HG02973 (cell line): ENCODE results near the gene DNAH10.
"Not testable (repeated sequence)": the region's sequence is repeated elsewhere in the genome, so short reads cannot be mapped to it uniquely, and the experiment has no call there.

ENCODE experiments used
- ATAC-seq: cut with Tn5 transposase; IDR thresholded peaks from one replicate; pipeline ENCODE4 v1.9.1; 2021; ENCODE audit warnings: moderate library complexity; ENCODE audit not compliant: unreplicated experiment

DNAH10 gene

DNA sequence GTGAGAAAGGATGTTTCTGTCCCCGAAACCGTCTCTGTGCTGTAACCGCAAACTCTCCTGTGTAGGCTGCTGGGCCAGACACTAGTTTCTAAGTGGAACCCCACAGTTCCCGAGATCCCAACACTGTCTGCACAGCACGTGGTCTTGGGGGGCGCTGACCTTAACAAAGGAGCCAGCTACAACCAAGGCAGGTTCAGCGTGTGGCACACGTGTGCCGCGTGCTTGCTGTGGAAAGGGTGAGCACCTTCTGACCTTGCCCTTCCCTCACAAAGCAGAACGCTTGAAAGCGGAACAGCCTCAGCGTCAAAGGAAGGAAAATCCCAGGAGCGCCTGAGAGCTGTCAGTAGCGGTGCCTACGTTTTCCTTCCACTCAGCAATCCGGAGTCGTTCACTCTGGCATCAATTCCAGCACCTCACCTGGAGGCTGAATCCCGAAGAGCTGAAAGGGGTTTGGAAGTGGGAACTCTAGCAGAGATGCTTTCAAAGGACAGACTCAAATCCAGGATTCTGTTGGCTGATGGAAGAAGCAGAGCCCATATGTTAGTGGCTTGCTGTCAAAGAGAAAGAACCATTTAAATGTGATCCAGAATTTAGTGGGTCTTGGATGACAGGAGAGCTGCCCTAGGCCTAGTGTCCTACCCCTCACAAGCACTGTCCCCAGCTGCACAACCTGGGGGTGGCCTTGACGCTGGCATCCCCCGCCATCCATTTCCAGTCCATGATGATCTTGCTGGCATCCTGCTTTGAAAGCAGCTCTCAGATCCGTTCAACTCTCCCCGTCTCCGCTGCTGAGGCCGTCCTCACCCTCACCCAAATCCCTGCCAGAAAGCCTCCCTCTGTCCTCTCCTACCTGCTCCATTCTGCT is 183.4 kb downstream of the DNAH10 start:
- no peak for ATAC-seq

DNA sequence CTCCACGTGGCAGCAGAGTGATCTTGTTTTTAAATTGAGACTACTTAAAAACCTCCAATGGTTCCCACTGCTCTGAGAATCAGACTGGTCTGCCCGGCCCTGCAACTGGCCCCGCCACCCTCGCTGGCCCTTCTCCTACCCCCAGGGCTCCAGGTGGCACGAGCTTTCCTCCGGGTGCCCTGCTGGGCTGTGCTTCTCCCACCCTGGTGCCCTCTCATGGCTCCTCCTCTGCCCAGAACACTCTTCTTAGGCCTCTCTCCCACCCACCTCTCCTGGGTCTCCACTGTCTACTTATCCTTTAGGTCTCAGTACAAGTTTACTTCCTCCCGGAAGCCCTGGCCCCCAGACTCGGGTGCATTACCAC is 184.0 kb downstream of the DNAH10 start:
- no peak for ATAC-seq

DNA sequence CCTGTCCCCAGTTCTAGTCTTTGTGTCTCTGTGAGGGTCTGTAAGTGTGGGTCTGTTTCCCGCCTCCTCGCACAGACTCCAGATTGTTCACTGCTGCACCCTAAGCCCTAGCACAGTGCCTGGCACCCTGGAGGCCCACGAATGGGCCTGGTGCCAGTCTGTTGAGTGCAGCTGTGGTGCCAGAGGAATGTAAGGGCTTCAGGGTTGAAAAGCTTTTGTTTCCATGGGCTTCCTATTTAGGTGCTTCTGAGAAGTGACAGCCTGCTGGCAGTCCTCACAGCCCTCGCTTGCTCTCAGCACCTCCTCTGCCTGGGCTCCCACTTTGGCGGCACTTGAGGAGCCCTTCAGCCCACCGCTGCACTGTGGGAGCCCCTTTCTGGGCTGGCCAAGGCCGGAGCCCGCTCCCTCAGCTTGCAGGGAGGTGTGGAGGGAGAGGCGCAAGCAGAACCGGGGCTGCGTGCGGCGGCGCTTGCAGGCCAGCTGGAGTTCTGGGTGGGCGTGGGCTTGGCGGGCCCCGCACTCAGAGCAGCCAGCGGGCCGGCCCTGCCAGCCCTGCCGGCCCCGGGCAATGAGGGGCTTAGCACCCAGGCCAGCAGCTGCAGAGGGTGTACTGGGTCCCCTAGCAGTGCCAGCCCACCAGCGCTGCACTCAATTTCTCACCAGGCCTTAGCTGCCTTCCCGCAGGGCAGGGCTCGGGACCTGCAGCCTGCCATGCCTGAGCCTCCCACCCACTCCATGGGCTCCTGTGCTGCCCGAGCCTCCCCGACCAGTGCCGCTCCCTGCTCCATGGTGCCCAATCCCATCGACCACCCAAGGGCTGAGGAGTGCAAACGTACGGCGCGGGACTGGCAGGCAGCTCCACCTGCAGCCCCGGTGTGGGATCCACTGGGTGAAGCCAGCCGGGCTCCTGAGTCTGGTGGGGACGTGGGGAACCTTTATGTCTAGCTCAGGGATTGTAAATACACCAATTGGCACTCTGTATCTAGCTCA is 184.7 kb downstream of the DNAH10 start:
- not testable (repeated sequence) for ATAC-seq

DNA sequence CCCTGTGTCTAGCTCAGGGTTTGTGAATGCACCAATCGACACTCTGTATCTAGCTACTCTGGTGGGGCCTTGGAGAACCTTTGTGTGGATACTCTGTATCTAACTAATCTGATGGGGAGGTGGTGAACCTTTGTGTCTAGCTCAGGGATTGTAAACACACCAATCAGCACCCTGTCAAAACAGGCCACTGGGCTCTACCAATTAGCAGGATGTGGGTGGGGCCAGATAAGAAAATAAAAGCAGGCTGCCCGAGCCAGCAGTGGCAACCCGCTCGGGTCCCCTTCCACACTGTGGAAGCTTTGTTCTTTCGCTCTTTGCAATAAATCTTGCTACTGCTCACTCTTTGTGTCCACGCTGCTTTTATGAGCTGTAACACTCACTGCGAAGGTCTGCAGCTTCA is 185.4 kb downstream of the DNAH10 start:
- ATAC-seq, result not testable (repeated sequence)

DNA sequence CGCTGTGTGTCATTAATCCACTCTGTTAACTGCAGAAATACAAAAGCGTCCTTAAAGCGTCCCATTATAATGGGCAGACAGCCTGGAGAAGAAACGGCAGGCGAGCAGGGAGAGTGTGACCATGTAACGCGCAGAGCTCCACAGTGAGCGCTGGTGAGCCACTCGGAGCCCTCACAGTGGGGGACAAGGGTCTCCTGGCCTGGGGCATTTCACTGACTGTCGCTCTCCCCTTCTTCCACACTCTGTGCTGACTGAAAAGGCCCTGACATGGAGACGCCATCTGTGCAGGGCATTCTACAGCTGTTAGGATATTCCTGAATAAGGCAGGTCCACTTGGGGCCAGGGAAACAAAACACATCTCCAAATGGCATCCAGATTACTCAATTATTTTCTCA is 186.3 kb downstream of the DNAH10 start:
- ATAC-seq, result no peak

DNA sequence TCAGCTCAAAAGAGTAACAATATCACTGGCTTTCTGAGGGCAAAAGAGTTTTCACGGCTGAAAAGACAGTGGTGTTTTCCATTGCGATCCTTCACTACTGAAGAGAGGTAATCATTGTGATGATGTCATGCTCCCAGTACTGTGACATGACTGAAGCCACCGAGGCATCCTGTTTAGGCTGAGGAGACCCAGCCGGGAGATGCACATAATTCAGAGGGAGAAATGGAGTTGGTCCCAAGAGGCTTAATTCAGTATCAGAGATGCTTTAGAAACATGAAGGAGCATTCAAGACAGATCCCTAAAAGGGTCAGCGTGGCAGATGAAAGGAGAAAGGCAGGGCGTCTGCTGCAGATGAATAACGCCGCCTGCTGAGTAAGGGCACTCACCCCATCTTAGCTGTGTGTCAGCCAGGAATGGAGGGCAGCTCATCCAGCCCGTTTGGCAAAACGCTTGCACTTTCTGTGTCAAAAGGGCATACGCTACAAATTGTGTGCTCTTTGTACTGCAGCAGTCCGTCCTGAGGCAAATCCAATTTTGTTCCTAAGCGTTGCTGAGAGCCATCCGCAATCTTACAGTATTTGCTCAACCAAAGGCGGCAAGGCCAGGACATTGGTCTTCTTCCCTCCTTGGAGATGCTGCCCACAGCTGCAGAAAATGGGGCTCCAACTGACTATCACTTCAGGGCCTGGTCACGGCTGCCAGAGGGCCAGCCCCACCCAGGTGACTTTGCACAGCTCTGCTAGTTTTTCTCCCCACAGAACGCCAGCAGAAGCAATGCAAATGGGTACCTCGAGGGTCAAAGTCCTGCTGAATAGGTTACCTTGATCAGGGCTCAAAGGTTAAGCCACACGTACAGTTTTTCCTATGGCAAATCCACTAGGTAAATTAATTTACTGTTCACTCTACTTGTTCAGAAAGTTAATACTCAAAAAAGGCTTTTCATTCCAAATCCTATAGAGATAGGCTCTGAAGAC is 187.0 kb downstream of the DNAH10 start:
- ATAC-seq, result no peak

DNA sequence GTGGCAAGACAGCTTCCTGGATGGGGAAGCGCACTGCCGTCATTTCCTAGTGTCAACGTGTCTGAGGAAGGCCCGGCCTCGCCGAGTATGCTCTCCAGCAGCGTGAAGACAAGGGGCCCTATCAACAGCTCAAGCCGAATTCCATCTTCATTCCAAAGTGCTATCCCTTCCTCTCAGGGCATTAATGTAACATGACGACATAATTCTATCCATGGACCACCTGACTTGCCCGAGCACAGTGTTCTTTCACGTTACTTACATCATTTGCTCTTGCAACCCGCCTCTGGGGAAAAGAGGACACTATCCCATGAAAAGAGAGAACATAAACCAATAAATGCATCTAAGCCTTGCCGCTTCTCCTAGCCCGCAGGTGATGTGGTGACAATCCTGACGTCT is 187.7 kb downstream of the DNAH10 start:
- ATAC-seq, result no peak

DNA sequence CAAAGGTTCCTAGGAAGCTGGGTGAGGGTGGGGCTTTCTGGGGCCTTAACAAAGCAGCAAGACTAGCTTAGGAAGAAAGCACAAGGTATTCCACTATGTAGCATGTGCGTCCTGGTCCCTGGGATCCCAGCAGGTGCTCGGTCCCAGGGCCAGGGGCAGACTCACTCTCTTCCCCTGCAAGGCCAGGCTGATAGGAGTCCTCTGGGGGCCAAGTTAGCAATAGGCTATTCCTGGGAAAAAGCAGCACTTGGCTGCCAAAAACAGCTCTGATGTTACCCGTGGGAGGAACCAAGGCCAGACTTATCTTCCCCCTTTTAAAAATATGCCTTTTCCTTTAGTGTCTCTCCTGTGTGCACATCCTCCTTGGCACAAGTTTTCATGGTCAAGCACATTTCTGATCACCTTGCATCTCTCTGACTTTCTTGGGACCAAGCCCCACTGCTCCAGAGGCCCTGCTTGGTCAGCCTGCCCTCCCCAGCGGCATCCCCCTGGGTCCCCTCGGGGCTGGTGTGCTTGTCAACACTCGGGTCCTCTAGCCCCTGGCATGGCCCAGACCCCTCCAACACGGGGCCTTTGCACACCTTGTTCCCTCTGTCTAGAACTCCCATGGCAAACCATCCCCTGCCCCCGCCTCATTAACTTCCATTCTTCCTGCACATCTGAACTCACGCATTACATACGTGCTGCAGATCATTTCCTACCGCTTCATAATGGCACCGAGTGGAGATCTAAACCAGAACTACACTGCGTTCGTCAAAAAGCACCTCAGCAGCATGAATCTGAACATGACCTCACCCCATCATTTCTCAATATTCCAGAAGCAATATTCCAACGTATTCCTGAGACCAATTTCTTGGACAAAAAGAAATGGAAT is 188.6 kb downstream of the DNAH10 start:
- ATAC-seq, result no peak

DNA sequence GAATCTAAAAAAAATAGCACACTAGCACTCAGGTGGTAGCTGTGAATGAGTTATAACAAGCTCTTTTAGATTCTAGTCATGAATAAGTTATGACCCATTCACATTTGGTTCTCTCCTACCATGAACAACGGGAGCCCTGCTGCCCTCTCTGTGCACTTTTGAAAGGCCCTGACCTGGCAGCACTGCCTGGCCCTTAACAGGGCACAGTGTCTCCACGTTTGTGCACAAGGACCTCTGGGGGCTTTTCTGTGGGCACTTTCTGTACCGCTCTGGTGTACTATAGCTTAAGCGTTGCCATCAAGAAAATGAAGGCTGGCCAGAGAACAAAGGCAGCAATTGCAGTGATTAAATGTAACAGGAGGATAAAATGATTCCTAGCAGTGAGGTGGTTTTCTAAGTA is 189.4 kb downstream of the DNAH10 start:
- no peak for ATAC-seq

DNA sequence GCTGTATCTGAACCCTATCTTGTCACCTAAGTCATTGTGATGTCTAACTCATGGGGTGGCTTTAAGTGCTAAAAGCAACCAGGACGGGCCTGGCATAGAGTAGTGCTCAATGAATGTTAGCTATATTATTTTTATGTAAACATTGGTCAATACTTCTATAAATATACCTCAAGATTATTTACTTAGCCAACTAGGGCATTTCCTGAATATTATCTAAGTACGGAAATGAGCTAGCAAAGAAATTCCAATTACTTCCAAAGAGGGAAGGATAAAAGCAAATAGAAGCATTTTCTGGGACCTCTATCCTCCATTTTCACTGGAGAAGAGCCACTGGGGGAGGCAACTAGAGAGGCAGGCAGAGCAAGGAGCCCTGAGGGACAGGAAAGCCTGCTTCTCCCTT is 189.9 kb downstream of the DNAH10 start:
- no peak for ATAC-seq

DNA sequence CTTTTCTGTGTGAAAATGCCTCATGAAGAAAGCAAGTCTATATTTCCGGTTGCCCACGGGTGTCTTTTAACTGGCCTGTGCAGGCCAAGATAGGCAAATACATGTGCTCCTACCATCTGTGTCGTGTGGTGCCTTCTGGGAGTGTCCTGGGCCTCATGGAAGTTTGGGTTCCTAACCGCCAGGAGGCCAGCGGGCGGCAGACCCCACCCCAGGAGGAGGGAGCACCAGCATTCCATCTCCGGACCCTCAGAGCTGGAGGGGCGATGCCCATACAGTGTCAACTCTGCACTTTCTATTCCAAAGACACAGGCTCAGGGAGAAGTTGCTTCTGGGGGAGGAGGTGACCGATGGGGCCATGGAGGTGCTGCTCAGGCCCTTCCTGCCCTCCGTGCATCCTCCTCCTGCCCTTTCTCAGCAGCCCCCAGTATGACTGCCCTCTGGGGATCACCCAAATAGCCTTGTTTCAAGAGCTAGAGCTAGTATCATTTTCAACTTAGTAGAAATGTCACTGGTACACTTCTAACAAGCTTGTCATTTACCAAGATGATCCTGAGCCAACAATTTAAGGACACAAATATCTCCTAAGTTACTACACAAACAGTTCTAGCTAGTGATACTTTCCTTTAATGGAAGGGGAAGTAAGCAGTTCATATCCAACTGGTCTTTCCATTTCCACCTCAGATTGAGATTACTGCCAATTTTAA is 192.7 kb downstream of the DNAH10 start:
- ATAC-seq, result no peak

DNA sequence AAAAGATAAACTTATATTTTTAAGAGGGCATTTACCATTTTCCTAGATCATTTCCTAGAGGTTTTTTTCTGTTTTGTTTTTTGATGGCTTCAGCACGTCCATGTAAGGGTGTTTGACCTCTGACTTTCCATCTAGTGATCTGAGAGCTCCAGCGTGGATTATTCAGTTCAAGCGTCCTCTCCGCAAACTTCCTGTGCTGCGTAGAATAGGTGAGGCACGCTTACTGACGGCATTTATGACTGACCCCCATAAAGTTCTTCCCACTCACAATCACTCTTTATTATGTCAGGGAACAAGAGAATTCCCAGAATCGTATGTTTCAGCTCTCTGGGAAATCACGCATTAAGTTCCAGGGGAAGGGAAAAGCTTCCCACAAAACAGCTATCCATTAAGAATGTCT is 194.1 kb downstream of the DNAH10 start:
- ATAC-seq, result no peak

DNA sequence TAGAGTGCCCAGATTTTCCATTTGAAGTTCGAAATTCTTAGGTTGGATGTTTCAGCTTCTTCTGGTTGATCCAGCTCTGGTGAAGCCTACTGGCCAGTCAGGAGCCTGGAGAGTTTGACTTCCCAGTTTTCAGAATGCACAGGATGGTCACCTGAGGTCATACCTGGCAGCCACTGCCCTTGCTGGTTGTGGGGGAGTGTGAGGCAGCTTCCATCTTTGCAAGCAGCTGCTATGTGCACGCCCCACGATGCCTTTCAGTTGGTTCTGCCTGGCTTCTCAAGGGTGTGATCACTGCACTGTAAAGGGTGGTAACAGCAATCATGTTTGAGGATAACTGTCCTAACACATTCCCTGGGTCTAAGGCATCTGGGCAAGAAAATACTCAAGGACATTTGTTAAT is 195.1 kb downstream of the DNAH10 start:
- no peak for ATAC-seq

DNA sequence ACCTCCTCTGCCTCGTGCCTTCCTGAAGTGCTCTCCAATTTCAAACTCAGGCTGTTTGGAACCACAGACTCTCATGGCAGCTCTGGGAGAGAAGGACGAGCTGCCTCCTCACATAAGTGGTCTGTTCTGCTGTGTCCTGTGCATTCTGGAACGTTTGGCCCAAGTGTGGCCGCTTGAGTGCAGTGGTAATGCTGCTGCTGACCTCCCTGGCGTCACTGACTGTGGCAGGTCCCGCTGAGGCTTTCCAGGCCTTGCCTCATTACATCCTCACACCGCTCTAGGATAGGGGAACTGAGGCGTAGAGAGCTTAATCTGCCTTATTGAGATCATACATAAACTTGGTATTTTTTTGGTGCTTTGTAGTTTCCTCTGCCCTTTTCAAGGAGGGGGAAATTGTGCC is 196.4 kb downstream of the DNAH10 start:
- no peak for ATAC-seq

DNA sequence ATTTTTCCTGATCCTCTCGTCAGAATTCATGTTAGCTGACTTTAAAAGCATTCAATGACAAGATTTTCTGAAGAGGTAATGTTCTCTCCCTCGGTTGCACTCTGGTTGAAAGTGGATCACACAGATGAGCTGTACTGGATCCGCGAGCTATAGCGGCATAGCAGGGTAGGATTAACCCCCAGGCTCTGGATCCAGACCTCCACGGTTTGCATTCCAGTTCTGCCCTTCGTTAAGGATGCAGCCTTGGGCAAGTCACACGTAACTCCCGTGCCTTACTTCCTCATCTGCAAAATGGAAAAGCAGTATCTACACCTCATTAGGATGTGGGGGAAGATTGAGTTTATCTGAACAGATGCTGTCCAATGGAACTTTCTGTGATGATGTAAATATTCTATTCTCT is 196.8 kb downstream of the DNAH10 start:
- no peak for ATAC-seq

DNA sequence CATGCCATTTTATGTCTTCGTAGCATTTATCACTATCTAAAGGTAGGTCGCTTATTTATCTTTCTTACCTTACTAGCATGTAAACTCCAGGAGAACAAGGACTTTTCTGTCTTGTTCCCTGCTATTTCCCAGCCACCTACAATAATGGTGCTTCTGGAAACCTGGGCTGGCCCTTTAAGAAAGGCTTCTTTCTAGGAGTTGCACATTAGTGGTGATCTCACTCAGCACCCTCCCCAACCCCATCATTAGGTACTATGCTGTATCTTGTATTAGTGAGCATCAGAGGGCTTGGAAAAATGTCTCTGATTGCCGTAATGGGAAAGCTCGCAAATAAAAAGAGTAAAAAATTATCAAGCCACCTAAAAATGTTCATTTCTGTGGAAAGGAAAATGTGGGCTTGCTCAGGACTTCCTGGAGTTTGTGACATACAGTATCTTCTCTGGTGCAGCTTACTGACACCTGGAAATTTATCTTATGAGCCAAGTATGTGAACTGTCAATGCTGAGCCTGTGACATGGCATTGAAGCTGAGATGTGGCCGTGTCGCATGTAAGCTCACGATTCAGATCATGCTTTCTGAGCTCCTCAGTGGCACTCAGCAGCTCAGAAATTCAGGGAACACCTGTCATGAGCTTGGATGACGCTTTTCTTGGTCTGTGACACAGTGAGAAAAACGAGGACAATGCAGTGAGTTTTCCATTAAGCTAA is 198.1 kb downstream of the DNAH10 start:
- ATAC-seq, result no peak

DNA sequence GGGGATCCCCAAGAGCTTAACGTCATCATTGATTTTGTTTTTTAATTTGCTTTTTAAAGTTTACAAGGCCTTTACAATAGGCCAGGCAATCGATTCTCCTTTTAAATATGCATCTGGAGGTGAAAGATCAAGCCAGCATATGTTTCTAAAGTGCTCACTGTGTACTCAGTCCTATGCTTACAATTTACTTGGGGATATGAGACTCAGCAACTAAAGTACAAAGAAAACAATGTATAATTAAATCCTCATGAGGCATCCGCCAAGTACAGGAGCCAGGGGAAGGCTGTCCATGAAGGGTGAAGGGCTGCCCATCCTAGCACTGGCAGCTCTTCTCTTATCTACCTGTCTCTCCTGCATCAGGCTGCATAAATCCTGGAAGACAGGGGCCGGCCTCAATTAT is 198.8 kb downstream of the DNAH10 start:
- no peak for ATAC-seq

DNA sequence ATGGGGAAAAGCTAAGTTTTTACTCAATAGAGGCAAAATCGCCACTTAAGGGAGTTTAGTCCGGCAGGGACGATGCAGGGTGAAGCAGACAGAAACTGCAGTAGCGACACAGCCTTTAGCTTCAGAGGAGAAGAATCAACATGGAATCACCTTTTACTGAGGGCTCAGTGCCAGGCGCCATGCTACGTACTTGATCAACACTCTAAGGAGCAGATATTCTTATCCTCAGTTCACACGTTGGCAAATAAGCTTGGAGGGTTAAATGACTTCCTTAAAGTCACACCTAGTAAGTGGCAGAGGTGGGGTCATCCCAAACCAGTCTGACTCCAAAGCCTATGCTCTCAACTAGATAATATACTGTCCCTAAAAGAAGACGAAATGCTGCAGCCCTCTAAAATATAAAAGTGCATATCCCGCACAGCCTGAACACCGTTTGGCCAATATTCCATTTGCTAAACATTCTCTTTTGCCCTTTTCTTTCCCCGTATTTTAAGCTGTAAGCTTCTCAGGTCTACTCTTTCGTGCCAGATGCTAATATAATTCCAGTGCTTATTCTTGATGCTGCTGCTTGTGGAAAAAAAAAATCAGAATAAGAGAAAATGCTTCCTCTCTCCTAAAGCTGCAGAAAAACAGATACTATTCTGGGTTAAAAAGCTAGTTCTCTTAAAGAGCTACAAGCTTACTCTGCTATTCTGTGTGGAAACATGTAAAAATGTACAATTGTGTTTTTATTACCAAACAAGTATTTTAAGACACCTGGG is 199.7 kb downstream of the DNAH10 start:
- no peak for ATAC-seq
